GM10248 (cell line): ENCODE data around the gene DMWD.

ENCODE experiments used
- CTCF ChIA-PET: fragments of 300-600 bp; sonication (Branson Sonifier 250); formaldehyde crosslinking; extraction: SDS; loops from one replicate; lab custom pipeline; 2021; ENCODE audit warnings: antibody characterized with exemption; lab: Yijun Ruan, JAX
- POLR2A ChIA-PET: fragments of 350-650 bp; sonication (Branson Sonifier 250); formaldehyde crosslinking; extraction: SDS; loops from one replicate; lab custom pipeline; 2020; ENCODE audit warnings: antibody characterized with exemption; lab: Yijun Ruan, JAX
- DNase-seq: peaks from one replicate; pipeline ENCODE4 v3.0.0; 2012; ENCODE audit errors: extremely low spot score
- TF ChIP-seq, protein P1 (sequence below): IDR thresholded peaks from 2 replicates; pipeline ENCODE4 v1.5.1; 2012; ENCODE audit warnings: mild to moderate bottlenecking, low read depth; ENCODE audit errors: extremely low read depth, missing control alignments, control extremely low read depth

Gene DMWD

DNA sequence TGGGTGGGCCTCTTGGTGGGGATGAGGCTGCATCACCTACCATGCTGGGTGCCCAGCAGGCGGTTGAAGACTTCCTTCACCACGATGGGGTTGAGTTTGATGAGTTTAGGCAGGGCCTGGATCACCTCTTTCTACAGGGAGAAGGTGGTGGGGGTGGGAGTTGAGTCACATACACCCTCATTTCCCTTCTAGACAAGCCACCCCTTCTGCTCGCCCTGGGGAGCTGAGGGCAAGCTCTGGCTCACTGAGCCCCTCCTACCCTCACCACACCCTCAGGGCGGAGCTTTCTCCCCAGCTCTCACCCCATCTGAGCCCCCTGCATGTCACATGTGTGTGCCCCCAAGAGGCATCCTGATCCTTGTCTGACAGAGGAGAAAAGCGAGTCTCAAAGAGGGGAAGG is 30.1 kb upstream of the DMWD start:
- CTCF ChIA-PET, result interaction anchor here (1.0 to 2.7 kb wide), 3 partner anchors 14 to 33 kb away, joined by 3 to 9 read pairs (median 4); no protein-coding TSS in a partner anchor
- no peak for DNase-seq
- TF ChIP-seq, protein P1, sequence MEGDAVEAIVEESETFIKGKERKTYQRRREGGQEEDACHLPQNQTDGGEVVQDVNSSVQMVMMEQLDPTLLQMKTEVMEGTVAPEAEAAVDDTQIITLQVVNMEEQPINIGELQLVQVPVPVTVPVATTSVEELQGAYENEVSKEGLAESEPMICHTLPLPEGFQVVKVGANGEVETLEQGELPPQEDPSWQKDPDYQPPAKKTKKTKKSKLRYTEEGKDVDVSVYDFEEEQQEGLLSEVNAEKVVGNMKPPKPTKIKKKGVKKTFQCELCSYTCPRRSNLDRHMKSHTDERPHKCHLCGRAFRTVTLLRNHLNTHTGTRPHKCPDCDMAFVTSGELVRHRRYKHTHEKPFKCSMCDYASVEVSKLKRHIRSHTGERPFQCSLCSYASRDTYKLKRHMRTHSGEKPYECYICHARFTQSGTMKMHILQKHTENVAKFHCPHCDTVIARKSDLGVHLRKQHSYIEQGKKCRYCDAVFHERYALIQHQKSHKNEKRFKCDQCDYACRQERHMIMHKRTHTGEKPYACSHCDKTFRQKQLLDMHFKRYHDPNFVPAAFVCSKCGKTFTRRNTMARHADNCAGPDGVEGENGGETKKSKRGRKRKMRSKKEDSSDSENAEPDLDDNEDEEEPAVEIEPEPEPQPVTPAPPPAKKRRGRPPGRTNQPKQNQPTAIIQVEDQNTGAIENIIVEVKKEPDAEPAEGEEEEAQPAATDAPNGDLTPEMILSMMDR, result no peak
- POLR2A ChIA-PET, result no interaction called here

DNA sequence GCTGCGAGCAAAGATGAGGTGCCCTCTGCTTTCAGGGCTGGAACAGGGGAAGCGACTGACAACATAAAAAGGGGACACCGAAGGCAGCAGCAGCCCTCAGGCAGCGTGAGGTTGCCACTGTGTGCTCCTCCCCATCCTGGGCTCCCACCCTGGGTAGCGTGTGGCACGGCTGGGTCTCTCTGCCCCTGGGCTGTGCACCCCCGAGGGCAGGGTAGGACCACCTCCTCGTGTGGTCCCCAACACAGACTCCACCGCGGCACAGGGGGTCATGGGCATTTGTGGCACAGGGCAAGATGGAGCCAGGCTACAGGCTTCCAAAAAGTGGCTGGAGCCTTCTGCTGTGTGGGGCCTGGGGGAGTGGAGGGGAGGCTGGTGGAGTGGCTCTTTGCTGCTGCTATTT is 28.9 kb upstream of the DMWD start:
- TF ChIP-seq, protein P1, result no peak
- ChIA-PET POLR2A (no interaction called here), CTCF (interaction anchor here (1.2 to 1.4 kb wide), 2 partner anchors 9 to 22 kb away, joined by 3 to 4 read pairs; no protein-coding TSS in a partner anchor)
- no peak for DNase-seq

DNA sequence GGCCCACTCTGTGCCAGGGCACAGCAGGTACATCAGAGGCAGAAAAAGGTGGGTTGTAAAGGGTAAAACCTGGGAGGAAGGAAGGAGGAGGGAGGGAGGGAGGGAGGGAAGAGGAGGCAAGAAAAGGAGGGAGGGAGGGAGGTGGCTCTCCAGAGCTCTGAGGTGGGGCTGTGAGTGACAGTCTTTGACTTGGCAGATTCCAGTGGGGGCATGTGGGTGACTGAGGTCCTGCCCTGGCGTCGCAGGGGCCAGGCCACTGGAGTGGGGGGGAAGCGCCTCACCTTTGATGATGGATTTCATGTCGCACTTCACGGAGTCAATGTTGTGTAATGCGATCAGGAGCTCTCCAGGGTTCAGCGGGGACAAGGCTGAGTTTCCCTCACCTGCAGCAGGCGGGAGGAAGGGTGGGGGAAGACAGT is 28.5 kb upstream of the DMWD start:
- POLR2A ChIA-PET, result no interaction called here
- TF ChIP-seq, protein P1, result no peak
- CTCF ChIA-PET, result interaction anchor here (1.2 to 1.4 kb wide), 2 partner anchors 9 to 21 kb away, joined by 3 to 4 read pairs; no protein-coding TSS in a partner anchor
- no peak for DNase-seq

DNA sequence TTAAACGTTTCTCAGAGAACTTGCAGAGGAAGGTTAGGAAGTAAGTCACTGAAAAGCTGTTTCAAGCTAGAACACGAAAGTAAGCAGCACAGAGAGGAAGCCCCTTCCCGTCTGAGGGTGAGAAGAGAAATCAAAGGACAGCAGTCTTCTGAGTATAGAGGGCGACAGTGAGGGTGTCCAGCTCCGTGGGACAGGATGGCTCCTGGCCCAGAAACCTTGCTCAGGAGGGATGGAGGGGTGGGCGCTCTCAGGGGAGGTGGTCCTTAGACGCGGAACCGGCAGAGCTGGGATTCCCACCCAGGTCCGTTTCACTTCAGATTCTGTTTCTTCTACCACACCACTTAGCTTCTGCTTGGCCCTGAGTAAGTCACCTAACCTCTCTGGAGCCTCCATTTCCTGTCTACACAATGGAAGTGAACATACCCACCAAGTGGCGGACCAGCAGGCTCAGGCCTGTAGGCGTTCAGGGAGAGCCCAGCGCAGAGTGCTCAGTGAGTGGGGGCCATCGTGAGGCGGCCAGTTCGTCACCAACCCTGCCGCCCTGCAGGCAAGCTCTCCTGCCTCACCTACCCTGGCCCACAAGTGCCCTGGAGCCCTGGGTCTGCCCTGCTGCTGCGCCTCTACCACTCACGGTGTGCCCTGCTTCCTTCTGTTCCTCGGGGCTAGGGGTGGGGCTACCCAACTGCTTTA is 27.9 kb upstream of the DMWD start:
- POLR2A ChIA-PET, result no interaction called here
- DNase-seq, result no peak
- CTCF ChIA-PET, result interaction anchor here (1.2 to 1.5 kb wide), 4 partner anchors 9 to 175 kb away, joined by 3 to 4 read pairs (median 4); partner anchors contain the start of gene CCDC61
- TF ChIP-seq, protein P1, result no peak

DNA sequence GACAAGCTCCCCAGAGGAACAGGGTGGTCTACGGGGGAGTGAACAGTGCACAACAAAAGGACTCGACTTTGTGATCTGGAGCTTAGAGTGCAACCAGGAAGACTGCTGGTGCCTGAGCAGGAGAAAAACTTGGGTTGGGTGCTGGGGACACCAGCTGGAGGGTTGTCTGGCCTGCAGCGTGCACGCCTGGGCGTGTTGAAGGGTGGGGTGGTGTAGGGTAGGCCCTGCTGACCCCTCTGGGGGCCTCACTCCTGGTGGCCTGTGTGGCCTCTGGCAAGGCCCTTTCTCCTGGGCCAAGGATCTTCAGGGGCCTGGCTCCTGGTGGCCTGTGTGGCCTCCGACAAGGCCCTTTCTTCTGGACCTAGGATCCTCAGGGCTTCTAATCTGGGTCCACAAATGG is 27.1 kb upstream of the DMWD start:
- ChIA-PET CTCF (interaction anchor here (1.5 to 7.1 kb wide), 3 partner anchors 10 to 175 kb away, joined by 3 to 113 read pairs (median 4); partner anchors contain the start of gene CCDC61), POLR2A (no interaction called here)
- TF ChIP-seq, protein P1, result no peak
- DNase-seq, result no peak

DNA sequence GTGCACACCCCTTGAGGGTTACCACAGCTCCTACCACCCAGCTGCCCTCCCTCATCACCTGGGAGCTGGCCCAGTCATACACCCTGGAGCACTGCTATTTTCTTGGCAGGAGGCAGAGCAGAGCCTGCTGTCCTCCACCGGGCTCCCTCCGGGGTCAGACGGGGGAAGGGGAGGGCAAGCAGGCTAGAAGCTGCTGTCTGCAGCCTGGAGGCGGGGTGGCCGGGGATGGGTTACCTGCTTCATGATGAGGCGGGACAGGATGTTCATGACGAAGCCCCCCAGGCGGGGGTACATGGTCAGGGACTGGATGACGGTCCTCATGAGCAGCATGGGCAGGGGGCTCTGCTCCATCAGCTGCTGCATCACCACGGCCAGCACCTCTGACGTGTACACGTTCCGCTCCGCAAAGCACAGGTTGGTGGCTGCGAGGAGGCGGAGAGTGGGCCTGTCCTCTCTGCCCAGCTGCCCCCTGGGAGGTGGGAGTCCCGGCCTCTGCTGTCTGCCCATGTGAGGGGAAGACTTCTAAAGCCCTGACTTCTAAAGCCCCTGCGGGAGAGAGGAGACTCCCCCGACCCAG is 25.2 kb upstream of the DMWD start:
- ChIA-PET POLR2A (no interaction called here), CTCF (interaction anchor here (0.7 to 7.1 kb wide), 22 partner anchors 10 to 448 kb away, joined by 3 to 113 read pairs (median 10); partner anchors contain the start of genes CCDC61, DMPK, FOXA3 and IRF2BP1)
- no peak for DNase-seq
- TF ChIP-seq, protein P1, result no peak
